Measurements from ENCODE around the gene SLC7A10. TPM values are rescaled to one million over a fixed set of nuclear protein-coding genes. Genes with fewer than 3 reads are reported as not detected.
"Not testable (repeated sequence)": the region's sequence is repeated elsewhere in the genome, so short reads cannot be mapped to it uniquely, and the experiment has no call there.

SLC7A10 gene
- total RNA-seq, 1 donor from 2014 or later: not detected

DNA sequence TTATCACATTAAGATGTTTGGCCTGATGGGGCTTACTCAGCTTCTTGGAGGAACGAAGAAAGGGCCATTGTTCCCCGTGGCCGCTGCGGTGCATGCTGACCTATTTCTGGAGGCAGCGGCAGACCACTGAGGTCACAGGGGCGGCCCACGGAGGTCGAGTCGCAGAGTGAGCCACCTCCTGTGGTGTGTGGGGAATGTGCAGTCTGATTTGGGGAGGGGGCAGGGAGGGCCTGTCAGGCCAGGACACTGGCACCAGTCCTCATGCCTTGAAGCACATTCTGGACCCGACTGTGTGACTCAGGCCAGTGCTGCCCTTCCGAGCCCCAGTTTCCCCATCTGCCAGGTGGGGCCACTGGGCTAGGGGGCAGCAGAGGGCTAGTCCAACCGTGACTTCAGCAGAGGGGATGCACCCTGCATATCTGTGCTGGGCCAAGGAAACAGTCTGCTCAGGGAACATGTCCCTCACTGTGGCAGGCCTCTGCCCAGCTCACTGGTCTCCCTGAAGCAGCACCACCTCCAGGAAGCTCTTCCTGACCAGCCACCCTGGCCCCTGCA is 6.3 kb downstream of the SLC7A10 start:
- no peak for DNase-seq (ENCODE audit: low read depth in 2 of 2)

DNA sequence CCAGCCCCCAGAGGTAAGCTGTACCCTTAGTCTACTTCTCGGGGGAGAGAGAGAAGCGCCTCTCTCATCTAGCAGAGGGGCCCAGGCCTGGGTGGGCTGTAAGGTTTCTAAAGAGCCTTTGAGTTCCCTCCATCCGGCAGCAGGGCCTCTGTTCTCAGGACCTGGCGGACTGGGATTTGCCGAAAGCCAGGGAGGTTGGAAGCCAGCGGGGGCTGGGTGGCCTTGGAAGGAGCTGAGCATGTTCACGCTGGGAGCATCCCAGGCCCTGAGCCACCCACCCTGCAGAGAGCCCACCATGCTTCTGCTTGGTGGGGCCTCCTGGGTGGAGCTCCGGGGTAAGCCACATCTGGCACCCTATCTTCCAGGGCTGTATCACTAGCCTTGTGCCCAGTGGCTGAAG is 7.8 kb downstream of the SLC7A10 start:
- DNase-seq (ENCODE audit: low read depth in 2 of 2): no peak

DNA sequence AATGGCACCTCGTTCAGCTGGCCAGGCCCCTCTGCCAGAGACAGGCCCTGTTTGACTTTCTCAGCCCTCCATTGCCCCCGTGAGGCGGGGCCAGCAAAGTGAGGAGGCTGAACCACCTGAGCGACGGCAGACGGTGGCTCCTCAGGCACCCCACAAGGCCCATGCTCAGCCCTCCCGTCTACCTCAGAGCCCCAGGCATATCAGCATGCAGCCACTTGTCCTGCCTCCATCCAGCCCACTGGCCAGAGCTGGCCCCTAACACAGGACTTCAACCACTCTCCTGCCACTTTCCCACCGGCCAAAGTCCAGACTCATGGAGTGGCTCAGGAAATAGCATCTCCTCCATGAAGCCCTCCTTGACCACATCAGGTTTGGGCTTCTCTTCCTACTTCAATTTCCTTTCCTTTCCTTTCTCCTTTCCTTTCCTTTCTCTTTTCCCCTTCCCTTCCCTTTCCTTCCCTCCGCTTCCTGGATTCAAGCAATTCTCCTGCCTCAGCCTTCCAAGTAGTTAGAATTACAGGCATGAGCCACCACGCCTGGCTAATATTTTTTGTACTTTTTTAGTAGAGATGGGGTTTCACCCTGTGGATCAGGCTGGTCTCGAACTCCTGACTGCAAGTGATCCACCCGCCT is 9.3 kb downstream of the SLC7A10 start:
- no peak for DNase-seq (ENCODE audit: low read depth in 2 of 2)

DNA sequence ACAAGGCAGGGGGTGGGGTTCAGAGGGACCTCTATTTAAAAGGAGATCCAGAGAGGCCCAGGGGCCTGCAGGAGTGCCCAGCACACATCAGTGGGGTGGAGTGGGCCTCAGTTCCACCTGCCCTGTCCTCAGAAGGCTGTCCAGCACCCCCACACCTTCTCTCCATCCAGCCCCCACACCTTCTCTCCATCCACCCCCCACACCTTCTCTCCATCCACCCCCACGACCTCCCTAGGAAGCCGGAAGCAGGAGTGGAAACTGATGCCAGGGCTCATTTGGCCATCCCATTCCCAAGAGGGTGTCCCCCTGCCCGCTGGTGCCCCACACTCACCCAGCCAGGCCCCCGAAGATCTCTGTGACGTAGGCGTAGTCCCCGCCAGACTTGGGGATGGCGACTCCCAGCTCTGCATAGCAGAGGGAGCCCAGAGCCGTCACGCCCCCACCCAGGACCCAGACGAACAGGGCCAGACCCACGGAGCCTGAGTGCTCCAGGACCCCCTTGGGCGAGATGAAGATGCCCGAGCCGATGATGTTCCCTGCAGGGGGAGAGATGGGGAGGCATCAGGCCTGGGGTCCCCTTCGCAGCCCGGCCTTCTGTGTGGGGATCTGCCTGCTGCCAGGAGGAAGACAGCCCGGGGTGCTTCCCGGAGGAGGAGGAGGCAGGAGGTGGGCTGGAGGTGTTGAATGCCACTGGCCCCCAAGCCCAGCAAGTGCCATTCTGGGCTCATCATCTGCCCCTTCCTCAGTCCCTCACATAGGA is 10.0 kb downstream of the SLC7A10 start:
- no peak for DNase-seq (ENCODE audit: low read depth in 2 of 2)

DNA sequence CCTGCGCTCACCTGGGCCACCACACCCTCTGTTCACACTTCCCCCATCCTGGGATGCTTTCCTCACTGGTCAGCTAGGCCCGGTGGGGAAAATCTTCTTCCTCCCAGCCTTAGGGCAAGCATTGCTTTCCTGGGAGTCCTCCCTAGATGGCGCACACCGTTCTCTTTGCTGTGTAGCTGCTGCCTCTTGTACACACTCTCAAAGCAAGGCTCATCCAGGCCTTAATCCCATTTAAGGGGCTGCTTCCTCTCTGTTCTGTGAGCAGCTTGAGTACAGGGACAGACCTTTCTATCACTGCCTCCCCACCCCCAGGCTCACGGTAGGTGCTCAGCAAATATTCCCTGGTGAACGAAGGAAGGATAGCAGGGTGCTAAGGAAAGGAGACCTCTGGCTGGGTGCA is 11.1 kb downstream of the SLC7A10 start:
- no peak for DNase-seq (ENCODE audit: low read depth in 2 of 2)

DNA sequence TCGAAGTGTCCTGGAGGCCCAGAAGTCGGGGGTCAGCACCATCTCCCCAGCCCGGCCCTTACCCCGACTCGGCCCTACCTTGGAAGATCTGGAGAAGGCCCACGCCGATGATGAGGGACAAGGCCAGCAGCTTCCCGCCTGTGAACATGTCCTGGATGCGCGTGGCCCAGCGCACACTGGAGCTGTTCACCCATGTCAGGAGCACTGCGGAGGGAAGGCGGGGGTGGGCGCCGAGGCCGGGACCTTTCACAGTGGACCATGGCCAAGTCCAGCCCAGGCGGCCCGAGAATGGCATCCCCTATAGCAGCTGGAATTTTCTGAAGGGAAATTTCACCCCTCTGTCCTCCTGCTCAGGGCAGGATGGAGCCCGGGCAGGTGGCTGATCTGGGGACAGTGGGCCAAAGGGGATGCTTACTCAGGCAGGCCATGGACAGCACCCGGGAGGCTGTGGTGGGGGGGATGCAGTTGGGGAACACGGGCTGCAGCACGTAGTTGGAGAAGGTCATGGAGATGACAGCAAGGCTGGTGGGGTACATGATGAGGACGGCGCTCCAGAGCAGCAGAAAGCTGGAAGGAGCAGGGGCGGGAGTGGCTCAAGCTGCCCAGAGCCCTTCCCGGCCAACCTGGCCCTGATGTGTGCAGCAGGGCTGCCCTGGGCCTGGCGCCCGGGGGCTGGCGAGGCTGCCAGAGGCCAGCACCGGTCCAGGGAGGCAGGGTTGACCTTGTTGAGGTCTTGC is 13.0 kb downstream of the SLC7A10 start:
- DNase-seq (ENCODE audit: low read depth in 2 of 2): no peak

DNA sequence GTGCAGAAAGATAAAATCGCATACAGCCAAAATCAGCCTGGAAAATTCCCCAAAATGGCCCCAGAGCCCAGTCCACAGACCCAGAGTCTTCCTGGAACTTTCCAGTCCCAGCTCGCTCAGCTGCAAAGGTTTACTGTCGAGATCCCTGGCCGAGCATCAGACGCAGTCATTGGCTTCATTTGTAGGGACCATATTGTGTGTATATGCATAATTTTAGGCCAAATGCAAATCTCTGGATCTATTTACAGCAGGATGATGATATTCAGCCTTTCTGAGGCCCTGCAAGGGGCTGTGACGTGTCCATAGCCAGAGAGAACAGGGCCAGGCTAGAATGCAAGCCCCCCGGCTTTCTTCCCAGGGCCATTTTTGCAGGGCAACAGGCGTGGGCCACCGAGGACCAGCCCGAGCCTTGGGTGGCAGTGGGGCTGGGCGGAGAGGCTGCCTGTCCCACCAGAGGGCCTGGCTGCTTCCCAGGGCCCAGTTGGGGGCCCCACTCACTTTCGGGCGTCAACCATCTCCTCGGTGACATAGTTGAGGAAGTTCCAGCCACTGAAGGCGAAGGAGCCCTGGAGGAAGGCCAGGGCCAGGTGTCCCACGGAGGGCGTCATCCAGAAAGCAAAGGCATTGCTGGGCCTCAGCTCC is 13.7 kb downstream of the SLC7A10 start:
- DNase-seq (ENCODE audit: low read depth in 2 of 2): no peak

DNA sequence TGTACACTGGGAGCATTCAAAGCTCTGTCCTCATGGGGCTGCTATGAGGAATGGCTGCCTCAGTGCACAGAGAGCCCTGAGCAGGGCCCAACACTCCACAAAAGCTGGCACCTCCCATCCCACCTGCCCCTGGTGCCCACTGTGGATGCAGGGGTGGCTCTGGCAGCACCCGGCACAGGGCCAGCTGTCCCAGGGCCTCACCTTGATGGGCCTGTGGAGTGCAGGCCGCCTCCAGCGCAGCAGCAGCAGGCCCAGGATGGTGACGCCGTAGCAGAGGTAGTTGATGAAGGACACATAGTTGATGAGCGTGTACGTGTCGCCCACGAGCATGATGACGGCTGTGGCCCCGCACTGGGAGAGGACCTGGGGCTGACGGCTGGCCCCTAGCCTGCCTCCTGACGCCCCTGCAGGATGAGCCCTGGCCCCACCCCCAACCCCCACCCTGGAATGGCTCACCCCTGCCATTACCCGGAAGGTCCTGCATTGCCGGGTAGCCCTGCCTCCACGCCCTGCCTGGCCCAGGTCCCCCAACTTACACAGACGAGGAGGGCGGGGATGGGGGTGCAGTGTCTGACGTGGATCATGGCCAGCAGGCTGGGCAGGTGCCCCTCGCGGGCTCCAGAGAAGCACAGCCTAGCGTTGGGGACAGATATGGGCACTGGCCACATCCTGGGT is 15.2 kb downstream of the SLC7A10 start:
- no peak for DNase-seq (ENCODE audit: low read depth in 2 of 2)

DNA sequence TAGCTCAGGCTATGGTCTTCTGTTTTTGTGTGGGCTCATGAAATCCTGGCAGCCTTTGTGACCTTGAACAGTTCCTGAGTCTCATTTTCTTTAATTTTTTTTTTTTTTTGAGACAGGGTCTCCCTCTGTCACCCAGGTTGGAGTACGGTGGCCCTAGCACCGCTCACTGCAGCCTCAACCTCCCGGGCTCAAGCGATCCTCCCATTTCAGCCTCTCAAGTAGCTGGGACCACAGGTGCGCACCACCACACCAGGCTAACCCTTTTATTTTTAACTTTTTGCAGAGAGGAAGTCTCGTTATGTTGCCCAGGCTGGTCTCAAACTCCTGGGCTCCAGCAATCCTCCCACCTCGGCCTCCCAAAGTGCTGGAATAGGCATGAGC is 15.8 kb downstream of the SLC7A10 start:
- not testable (repeated sequence) for DNase-seq (ENCODE audit: low read depth in 2 of 2)

DNA sequence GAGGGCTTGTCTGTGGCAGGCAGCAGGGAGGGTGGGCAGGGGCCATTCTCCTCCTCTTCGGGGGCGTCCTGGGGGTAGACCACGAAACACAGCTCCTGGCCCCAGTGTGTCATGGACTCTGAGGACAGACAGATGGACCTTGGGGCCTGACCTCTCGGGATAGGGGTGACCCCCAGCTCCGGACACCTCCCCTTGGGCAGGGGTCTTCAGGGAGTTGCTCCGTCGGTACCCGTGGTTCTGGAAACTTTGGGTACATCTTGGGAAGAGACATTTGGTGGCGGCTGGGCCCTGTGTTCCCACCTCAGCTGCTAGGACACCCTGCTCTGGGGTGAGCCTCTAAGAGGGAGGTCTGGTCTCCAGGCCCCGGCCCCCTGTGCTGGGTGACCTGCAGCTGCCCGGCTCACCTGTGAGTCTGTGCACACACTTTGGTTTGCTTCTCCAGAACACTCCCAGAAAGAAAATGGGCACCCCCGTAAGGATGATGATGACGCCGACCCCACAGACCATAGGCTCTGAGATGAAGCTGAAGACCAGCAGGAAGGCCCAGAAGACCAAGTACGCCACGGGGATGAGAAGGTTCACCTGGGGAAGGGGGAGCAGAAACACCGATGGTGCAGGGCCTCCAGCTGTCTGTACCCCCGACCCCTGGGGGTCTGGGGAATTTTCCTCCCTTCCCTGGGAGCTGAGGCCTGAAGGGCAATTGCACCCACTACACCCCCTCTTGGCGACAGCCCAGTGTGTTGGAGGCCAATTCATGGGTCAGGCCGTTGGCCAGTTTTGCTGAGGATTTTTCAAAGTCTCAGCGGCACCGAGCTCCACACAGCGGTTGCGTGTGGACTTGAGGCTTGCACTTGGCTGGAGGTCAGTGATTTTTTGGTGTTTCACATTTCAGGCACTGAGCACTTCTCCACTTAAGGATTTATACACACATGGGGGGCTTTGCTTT is 16.5 kb downstream of the SLC7A10 start:
- no peak for DNase-seq (ENCODE audit: low read depth in 2 of 2)

DNA sequence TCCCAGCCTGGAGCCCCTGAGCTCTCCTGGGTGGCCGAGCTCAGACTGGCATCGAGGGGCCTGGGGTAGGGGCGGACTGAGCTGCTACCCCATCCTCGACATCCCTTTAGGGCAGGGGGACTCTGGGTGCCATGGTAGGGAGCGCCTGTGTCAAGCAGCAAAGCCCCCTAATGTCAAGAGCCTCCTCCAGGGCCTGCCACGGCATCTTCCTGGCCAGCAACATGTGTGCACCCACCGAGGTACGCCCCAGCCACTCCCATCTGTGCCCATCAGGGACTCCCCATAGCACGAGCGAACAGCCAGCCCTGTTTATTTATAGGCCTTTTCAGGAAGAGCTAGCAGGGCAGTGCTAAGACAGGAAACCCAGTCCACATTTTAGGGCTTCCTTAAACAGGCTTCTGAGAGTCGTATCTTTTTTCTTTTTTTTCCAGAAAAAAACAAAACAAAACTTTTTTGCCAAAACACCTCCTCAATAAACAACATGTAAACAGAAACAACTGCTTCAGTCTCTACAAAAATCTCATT is 17.2 kb downstream of the SLC7A10 start:
- no peak for DNase-seq (ENCODE audit: low read depth in 2 of 2)

DNA sequence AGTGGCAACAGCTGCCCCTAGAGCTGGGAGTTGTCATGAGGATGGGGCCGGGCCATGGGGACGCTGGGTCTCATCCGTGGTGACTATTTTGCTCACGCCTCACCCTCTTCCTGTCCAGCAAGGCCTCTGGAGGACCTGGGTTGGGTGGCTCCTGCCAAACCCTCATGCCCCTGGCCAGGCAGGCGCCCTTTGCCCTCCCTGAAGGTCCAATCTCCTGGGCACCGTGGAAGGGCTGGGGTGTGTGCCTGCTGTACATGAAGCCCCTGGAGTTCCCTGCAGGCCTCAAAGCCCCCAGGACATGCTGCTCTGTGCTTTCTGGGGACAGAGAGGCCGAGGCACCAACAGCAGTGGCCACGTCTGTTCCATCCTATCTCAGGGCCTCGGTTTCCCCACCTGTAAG is 17.7 kb downstream of the SLC7A10 start:
- no peak for DNase-seq (ENCODE audit: low read depth in 2 of 2)

DNA sequence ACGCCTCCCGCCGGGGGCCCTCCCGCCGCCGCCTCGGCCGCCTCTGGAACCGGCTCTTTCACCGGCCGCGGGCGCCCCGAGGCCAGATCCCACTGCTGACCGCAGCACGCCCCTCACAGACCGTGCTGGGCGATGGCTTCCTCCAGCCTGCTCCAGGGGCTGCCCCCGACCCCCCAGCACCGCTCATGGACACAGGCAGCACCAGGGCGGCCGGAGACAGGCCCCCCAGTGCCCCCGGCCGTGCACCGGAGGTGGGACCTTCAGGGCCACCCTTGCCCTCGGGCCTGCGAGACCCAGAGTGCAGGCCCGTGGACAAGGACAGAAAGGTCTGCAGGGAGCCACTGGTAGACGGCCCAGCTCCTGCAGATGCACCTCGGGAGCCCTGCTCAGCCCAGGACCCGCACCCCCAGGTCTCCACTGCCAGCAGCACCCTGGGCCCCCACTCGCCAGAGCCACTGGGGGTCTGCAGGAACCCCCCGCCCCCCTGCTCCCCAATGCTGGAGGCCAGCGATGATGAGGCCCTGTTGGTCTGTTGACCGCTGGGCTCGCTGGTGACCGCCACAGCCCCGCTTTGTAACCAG is 18.5 kb downstream of the SLC7A10 start:
- DNase-seq (ENCODE audit: low read depth in 2 of 2): no peak

DNA sequence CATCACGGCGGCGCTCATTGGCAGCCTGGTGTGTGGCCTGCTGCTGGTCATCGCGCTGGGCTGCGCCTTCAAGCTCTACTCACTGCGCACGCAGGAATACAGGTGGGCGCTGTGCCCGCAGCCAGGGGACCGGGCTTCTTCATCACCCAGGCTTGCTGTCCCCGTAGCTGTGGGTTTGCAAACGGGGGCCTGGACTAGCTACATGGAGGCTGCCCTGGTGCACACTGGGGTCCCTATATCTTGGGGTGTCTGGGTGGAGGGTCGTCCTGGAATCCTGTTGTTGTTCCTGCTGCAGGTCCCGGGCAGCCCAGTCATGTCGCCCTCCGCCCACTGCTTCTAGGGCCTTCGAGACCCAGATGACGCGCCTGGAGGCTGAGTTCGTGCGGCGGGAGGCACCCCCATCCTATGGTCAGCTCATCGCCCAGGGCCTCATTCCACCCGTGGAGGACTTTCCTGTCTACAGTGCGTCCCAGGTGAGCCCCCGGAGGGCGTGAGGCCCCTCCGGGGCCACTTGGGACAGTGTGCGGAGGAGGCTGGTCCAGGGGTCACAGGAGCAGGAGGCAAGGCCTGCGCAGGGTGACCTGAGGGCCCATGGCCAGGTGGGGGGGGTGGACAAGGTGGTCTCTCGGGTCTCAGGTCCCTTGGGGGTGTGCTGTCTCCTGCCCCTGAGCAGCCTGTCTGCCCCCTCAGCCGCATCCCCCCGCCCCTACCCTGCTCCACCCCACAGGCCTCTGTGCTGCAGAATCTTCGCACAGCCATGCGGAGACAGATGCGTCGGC is 19.2 kb downstream of the SLC7A10 start:
- no peak for DNase-seq (ENCODE audit: low read depth in 2 of 2)

DNA sequence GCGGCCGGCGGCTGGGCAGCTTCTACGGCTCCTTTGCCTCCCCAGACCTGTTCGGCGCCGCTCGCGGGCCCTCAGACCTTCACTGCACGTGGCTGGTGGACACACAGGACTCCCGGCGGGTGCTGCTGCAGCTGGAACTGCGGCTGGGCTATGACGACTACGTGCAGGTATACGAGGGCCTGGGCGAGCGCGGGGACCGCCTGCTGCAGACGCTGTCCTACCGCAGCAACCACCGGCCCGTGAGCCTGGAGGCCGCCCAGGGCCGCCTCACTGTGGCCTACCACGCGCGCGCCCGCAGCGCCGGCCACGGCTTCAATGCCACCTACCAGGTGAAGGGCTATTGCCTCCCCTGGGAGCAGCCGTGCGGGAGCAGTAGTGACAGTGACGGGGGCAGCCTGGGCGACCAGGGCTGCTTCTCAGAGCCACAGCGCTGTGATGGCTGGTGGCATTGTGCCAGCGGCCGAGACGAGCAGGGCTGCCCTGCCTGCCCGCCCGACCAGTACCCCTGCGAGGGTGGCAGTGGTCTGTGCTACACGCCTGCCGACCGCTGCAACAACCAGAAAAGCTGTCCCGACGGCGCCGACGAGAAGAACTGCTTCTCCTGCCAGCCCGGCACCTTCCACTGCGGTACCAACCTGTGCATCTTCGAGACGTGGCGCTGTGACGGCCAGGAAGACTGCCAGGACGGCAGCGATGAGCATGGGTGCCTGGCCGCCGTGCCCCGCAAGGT is 20.0 kb downstream of the SLC7A10 start:
- no peak for DNase-seq (ENCODE audit: low read depth in 2 of 2)

DNA sequence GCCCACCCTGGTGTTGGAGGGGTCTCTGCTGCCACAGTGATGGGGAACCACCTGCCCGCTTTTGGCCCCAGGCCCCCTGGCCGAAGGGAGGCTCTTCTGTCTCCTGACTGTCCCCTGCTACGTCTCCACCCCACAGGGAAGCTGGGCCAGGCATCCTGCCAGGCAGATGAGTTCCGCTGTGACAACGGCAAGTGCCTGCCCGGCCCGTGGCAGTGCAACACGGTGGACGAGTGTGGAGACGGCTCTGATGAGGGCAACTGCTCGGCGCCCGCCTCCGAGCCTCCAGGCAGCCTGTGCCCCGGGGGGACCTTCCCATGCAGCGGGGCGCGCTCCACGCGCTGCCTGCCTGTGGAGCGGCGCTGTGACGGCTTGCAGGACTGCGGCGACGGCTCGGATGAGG is 20.5 kb downstream of the SLC7A10 start:
- DNase-seq (ENCODE audit: low read depth in 2 of 2): no peak

DNA sequence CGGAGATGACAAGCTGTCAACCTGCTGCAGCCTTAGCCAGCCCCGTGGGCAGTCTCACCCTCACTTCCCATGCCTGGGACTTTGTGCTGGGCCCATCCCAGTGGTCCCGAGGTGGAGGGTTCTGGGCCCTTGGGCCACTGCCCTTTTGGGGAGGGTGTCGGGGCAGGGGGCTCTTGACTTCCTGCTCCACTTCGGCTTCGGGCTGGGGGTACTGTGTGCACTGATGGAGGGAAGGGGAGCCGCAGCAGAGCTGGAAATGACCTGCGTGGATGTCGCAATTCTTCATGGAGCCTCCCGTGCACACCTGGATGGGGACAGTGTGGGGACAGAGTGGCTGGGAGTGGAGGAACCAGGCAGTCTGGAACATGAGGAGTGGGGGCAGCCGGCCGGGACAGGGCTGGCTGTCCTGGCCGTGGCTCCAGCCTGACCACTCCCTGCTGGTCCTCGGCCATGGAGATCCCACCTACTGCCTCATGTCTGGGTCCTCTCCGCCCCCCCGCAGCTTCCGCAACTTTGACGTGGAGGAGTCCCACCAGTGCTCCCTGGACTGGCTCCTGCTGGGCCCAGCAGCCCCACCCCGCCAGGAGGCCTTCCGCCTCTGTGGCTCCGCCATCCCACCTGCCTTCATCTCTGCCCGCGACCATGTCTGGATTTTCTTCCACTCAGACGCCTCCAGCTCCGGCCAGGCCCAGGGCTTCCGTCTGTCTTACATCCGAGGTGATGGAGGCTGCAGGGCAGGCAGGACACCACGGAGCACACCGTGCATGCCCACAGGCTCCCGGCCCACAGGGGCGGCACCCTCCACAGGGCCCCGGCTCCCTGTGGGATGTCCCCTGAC is 21.3 kb downstream of the SLC7A10 start:
- no peak for DNase-seq (ENCODE audit: low read depth in 2 of 2)

Measured in lung microvascular endothelial cell (primary cell).